Measurements from ENCODE around the gene WDR37.

DNA sequence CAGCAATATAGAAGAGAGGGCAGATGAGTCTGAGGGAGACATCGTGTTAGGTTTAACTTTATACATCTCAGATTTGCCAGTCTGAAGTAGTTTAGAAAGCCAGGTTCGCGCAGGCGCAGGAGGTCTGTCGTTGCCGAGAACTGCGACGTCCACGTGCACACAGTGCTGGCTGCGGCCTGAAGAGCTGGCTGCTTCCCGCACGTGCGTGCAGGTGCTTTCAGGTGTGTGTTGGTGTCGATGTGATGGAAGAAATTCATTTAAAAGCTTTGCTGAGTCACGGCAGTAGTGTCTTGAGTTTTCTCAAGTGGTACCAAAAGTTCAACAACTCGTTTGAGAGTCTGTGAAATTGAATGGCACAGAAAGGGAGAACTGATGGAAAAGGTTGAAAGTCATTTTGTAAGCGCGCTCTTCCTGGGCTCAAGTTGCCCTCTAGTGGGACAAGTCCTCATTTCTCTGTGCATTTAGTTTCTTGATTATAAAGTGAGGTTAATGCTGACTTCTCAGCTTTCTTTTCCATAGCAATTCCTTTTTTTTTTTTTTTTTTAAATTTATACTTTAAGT lies 18.6 kb downstream of the WDR37 start:
- TF ChIP-seq SUZ12 (IDR thresholded peaks at IDR 0.05; ENCODE audit: extremely low read depth, insufficient read depth, insufficient read length) (no peak), ZNF274 (IDR thresholded peaks at IDR 0.05; ENCODE audit: low read depth, low read length) (no peak)

Data from NT2/D1 (cell line).